Duodenal mucosa (tissue), 2 donors: Measurements from ENCODE around the gene ARHGAP33.
A peak's percentile ranks its signal among the peaks of the same experiment; 100 is the strongest.

Source experiments
- H3K27ac ChIP-seq: one replicate; pipeline ENCODE4 v1.7.0; 2013; ENCODE audit warnings: low read depth, low read length
- H3K27me3 ChIP-seq, 2 donors: one replicate each; pipeline ENCODE4 v1.7.0; 2013; ENCODE audit warnings: low read length in 2 of 2, control low read depth in 1 of 2; ENCODE audit not compliant: insufficient read depth in 2 of 2, control insufficient read depth in 1 of 2
- H3K36me3 ChIP-seq, 2 donors: one replicate each; pipeline ENCODE4 v1.7.0; 2013; ENCODE audit warnings: low read length in 2 of 2, control low read depth in 1 of 2; ENCODE audit not compliant: insufficient read depth in 2 of 2, control insufficient read depth in 1 of 2
- H3K4me1 ChIP-seq, 2 donors: one replicate each; pipeline ENCODE4 v1.7.0; 2013; ENCODE audit warnings: low read length in 2 of 2, control low read depth in 1 of 2; ENCODE audit not compliant: insufficient read depth in 2 of 2, control insufficient read depth in 1 of 2
- H3K4me3 ChIP-seq, 2 donors: one replicate each; pipeline ENCODE4 v1.7.0; 2013; ENCODE audit warnings: low read length in 2 of 2, low read depth in 1 of 2
- H3K9ac ChIP-seq, 2 donors: one replicate each; pipeline ENCODE4 v1.7.0; 2013; ENCODE audit warnings: low read length in 2 of 2, low read depth in 1 of 2
- H3K9me3 ChIP-seq, 2 donors: one replicate each; pipeline ENCODE4 v1.7.0; 2013; ENCODE audit warnings: low read length in 2 of 2, control low read depth in 1 of 2; ENCODE audit not compliant: control insufficient read depth in 1 of 2

Gene ARHGAP33

DNA sequence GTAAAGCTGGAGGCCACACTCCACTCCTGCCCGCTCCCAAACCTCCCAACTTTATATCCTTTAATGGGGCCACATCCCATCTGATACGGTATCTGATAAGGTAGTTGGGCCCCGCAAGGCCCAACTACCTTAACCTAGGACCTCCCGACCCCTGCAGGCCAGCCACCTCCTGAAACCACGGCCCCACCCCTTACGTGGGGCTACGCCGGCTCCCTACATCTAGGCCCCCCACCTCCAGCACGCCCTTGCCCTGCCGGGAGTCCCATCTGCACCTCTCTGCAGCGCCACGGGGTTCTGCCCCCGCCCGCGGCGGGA, 35.3 kb upstream of the ARHGAP33 start:
- H3K4me3 ChIP-seq = peak overlapping the region; percentile 75 to 90
- H3K9ac ChIP-seq = peak overlapping the region; percentile 47 to 70
- H3K27me3 ChIP-seq = no peaks in the 10 kb centered on the region
- peaks cover 11 to 23% of the 10 kb centered on the region in 2 donors for H3K4me1 ChIP-seq
- peak overlapping the region; percentile 45 for H3K27ac ChIP-seq
- peaks cover 28 to 39% of the 10 kb centered on the region in 2 donors for H3K36me3 ChIP-seq
- no peaks in the 10 kb centered on the region for H3K9me3 ChIP-seq

DNA sequence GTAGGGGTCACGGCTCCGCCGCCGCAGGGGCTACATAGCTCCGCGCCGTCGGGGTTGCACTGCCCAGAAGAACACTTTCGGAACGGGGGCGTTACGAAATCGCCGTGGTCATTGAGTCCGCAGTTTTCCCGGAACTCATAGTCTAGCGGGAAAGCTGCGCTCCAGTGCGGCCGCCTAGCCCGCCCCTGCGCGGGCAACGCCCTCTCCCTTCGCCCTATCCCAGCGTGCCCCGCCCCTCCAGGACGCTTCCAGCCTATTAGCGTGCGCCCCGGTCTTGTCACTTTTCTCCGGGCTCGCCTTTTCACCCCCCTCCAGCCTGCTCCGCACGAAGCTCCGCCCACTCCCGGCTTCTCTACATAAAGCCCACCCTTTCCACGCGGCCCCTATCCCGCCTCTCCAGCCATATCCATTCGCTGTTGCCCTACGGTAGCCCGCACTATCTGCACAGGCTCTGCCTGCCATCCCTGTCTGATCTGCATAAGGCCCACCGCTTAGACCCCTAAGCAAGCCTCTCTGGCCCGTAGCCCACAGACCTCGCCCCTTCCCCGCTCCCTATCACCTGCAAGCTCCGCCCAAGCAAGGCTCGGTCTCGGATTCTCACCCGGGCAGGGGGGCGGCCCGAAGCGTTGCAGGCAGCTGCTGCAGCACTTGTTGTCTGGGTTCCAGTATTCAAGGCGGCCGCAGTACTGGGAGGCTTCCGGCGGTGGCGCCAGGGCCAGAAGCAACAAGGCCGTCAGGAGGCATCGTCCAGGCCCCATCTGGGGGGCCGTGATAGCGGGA, 34.8 kb upstream of the ARHGAP33 start:
- no peaks in the 10 kb centered on the region for H3K27me3 ChIP-seq
- peaks cover 11 to 23% of the 10 kb centered on the region in 2 donors for H3K4me1 ChIP-seq
- H3K9ac ChIP-seq = peak overlapping the region; percentile 60 to 70
- peaks cover 25 to 34% of the 10 kb centered on the region in 2 donors for H3K36me3 ChIP-seq
- H3K4me3 ChIP-seq = peak overlapping the region; percentile 82 to 90
- H3K9me3 ChIP-seq = no peaks in the 10 kb centered on the region
- H3K27ac ChIP-seq = peak overlapping the region; percentile 64

- Histone ChIP-seq H3K36me3 (peaks cover 23 to 30% of the 10 kb centered on the region in 2 donors), H3K9ac (peak overlapping the region; percentile 58 to 60), H3K4me3 (peak overlapping the region; percentile 82 to 90), H3K4me1 (peaks cover 14 to 29% of the 10 kb centered on the region in 2 donors), H3K27ac (peak overlapping the region; percentile 64), H3K27me3 (no peaks in the 10 kb centered on the region), H3K9me3 (no peaks in the 10 kb centered on the region)
These were observed 34.2 kb upstream of the ARHGAP33 start for GRCh38 chr19:35741203-35741515.

DNA sequence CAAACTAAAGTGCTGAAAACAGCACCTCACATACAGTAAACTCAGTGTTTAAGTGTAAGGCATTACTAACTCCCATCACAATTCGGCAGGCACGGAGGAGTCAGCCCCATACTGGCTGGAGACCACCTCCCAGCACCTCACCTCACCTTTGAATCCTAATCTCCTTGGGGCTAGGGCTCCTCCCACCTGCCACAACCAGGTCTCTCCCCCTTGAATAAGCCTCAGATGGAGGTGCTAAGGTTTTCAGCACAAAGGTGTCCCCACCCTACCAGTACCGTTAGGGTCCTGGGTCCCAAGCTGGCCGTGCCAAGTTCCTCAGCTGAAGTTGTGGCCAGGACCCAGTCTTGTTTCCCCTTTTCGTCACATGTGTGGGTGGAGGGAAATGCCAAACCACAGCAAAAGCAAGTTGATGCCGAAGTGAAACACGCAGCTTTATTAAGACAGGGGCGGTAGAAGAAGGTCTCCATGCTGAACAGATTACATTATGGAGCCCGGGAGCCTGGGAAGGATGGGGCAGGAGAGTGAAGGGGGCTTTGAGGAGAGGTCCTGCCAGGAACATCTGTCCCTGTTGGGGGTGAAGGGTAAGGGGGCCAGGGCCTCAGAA, 33.1 kb upstream of the ARHGAP33 start, which contains the start of gene IGFLR1:
IGFLR1 (minus strand) TSS at position 332 of the 604 bp plus-strand sequence. CDS start 1,272 bp downstream, outside the sequence.
- no peaks in the 10 kb centered on the region for H3K9me3 ChIP-seq
- peak within 1 kb of the TSS; percentile 81 for H3K27ac ChIP-seq
- peaks cover 19 to 33% of the 10 kb centered on the region in 2 donors for H3K4me1 ChIP-seq
- H3K36me3 ChIP-seq = peaks cover 16 to 20% of the 10 kb centered on the region in 2 donors
- peak within 1 kb of the TSS; percentile 25 to 59 for H3K9ac ChIP-seq
- no peaks in the 10 kb centered on the region for H3K27me3 ChIP-seq
- H3K4me3 ChIP-seq = peak within 1 kb of the TSS; percentile 38 to 53

DNA sequence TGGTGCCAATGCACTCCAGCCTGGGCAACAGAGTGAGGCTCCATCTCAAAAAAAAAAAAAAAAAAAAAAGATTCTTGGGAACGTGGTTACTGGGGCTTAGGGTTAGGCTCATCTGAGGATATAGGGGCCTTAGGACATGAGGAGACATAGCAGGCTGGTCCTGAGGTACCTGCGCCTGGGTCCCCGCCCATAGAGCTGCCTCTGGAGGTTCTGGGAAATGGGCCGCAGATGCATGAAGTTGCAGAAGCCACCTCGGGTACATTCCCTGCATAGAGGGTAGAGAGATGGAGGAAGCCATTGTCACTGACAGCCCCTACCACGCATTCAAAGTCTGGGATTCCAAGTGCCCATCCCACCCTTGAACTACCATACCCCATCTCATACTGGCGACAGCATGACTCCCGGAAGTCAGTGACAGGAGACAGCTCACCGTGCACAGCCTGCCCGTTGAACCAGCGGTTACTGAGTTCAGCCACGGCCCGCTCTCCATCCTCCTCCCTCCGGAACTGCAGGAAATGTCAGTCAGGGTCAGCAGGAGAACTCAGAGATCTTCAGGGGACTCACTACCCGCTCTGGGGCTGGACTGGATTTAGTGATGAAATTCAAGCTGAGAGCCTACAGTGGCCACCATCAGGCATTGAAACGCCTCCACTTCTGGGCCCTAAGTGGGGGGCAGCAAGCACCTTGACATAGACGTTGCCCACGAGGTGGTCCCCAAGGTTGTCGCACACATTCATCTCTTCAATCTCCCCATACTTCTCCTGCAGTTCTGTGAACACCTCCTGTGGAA, 31.5 kb upstream of the ARHGAP33 start:
- Histone ChIP-seq H3K27ac (no peak overlapping the region), H3K4me1 (peaks cover 24 to 37% of the 10 kb centered on the region in 2 donors), H3K4me3 (peak overlapping the region; percentile 90 to 91), H3K9ac (no peak overlapping the region), H3K36me3 (peaks cover 3 to 4% of the 10 kb centered on the region in 2 donors), H3K27me3 (no peaks in the 10 kb centered on the region), H3K9me3 (no peaks in the 10 kb centered on the region)

DNA sequence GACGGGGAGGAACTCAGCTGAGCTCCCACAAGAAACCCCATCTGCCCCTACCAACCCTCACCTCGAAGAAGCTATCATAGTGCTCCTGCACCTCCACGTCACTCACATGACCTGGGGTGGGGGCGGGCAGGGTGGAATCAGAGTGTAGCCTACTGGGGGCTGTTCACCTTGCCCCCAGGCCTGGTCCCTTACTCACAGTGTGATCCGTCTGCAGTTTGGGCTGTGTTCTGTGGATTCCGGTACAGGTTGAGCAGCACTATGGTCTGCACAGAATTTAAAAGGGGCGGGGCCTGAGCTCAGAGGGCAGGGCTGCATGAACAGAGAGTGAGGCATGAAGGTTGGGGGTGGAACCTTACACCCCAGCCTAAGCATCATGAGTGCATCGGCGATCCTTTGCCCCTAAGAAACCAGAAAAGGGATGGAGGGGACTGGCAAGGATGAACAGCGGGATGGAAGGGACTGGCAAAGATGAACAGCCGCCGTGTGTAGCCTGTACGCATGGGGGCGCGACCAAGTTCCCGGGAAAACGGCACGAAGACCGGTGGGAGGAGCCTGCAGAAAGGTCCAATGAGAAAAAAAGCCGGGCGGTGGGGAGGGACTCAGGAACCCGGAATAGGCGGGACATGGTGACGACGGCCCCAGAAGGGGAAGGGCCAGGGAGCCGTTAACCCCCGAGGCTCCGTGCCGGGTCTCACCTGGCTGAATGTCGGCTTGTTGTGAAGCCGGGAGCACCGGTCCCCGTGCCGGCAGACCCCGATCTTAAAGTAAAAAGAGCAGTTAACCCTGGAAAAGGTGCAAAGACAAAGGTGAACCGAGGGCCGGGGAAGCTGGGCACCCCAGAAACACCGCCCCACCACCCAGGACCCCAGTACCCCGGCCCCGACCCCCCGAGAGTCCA, 30.7 kb upstream of the ARHGAP33 start:
- no peaks in the 10 kb centered on the region for H3K27me3 ChIP-seq
- peak overlapping the region; percentile 43 to 85 for H3K9ac ChIP-seq
- peak overlapping the region; percentile 99 for H3K27ac ChIP-seq
- peak overlapping the region; percentile 90 to 91 for H3K4me3 ChIP-seq
- peaks cover 28 to 42% of the 10 kb centered on the region in 2 donors for H3K4me1 ChIP-seq
- no peaks in the 10 kb centered on the region for H3K9me3 ChIP-seq
- H3K36me3 ChIP-seq = peaks cover 0 to 3% of the 10 kb centered on the region in 2 donors

DNA sequence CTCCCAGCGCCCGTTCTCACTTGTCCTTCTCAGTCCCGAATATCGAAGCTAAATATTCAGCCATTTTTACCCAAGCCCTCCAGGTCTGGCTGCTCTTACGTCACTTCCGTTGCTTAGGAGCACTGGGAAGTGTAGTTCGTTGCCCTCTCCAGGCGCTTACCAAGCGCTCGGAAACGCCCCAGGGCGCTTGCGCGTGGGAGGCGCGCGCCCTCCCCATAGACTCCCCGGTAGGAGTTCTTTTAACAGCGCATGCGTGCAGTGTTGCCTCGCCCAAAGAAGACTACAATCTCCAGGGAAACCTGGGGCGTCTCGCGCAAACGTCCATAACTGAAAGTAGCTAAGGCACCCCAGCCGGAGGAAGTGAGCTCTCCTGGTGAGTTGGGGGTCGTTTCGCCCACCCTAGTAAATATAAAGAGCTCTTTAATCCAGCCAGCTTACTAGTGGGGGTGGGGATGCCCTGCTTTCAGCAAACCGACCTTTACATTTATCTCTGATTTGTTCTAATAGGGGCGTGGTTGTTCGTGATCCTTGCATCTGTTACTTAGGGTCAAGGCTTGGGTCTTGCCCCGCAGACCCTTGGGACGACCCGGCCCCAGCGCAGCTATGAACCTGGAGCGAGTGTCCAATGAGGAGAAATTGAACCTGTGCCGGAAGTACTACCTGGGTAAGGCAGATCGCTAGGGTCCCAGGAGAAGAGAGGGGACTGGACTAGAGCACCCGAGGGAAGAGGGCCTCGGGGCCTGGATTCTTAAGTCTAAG, 29.9 kb upstream of the ARHGAP33 start, which contains the start of the genes PSENEN and U2AF1L4:
PSENEN (plus strand) TSS at position 324 of the 759 bp plus-strand sequence; CDS start at position 604, 280 bp downstream.
U2AF1L4 (minus strand) TSS at position 91 of the 759 bp plus-strand sequence; CDS start at position 64, 27 bp downstream.
- peak within 1 kb of the TSS; percentile 99 for H3K27ac ChIP-seq
- peaks cover 0 to 3% of the 10 kb centered on the region in 2 donors for H3K36me3 ChIP-seq
- H3K27me3 ChIP-seq = no peaks in the 10 kb centered on the region
- H3K9me3 ChIP-seq = no peaks in the 10 kb centered on the region
- H3K4me3 ChIP-seq = peak within 1 kb of the TSS; percentile 90 to 91
- H3K4me1 ChIP-seq = peaks cover 28 to 41% of the 10 kb centered on the region in 2 donors
- H3K9ac ChIP-seq = peak within 1 kb of the TSS; percentile 85 to 88

DNA sequence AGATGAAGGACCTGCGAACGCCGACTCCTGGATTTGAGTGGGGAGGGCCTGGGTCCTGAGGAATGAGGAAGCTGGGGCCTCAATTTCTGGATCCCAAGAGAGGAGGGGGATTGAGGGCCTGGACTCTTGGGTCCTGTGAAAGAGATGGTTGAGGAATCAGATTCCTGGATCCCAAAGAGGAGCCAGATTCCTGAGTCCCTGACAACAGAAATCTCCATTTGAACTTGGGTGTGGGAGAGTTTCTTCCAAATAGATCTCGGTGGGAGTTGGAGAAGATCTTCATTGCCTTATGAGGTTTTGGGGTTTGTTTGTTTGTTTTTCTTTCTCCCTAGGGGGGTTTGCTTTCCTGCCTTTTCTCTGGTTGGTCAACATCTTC, 29.3 kb upstream of the ARHGAP33 start:
- Histone ChIP-seq H3K27ac (peak overlapping the region; percentile 20), H3K36me3 (peaks cover 0 to 3% of the 10 kb centered on the region in 2 donors), H3K9ac (peak overlapping the region; percentile 85 to 88), H3K9me3 (no peaks in the 10 kb centered on the region), H3K27me3 (no peaks in the 10 kb centered on the region), H3K4me1 (peaks cover 26 to 36% of the 10 kb centered on the region in 2 donors), H3K4me3 (peak overlapping the region; percentile 90 to 91)

- H3K9me3 ChIP-seq = no peaks in the 10 kb centered on the region
- H3K36me3 ChIP-seq = peaks cover 0 to 3% of the 10 kb centered on the region in 2 donors
- no peaks in the 10 kb centered on the region for H3K27me3 ChIP-seq
- H3K9ac ChIP-seq = peak overlapping the region; percentile 85 to 88
- peak overlapping the region; percentile 90 to 91 for H3K4me3 ChIP-seq
- H3K27ac ChIP-seq = no peak overlapping the region
- peaks cover 25 to 35% of the 10 kb centered on the region in 2 donors for H3K4me1 ChIP-seq
These were observed 28.8 kb upstream of the ARHGAP33 start for GRCh38 chr19:35746531-35746930.
